Thoracic aorta (tissue), 2 donors: ENCODE results near the gene ANKRD6. TPM values are rescaled to one million over a fixed set of nuclear protein-coding genes. Genes with fewer than 3 reads are reported as not detected.

ENCODE experiments used
- ATAC-seq: fragments of 150-250 bp; one replicate; pipeline ENCODE4 v1.8.0; 2017; ENCODE audit warnings: low read depth; ENCODE audit not compliant: insufficient number of reproducible peaks, low FRiP score
- DNase-seq: peaks from one replicate; pipeline ENCODE4 v3.0.0-alpha.2; 2020; ENCODE audit warnings: low spot score
- H3K27ac ChIP-seq, 2 donors: fragments of 200-600 bp; sonication (generic); 1 replicate in 1 of 2; 2 replicates in 1 of 2; pipeline ENCODE4 v1.5.1; 2016; ENCODE audit warnings: mild to moderate bottlenecking in 2 of 2, moderate library complexity in 2 of 2
- H3K27me3 ChIP-seq: fragments of 200-600 bp; sonication (generic); replicated peaks from 2 replicates; pipeline ENCODE4 v1.6.0; 2016; ENCODE audit warnings: mild to moderate bottlenecking; ENCODE audit not compliant: insufficient read depth
- H3K36me3 ChIP-seq: fragments of 200-600 bp; sonication (generic); one replicate; pipeline ENCODE4 v1.5.1; 2016
- H3K4me1 ChIP-seq, 2 donors: fragments of 200-600 bp; sonication (generic); 1 replicate in 1 of 2; 2 replicates in 1 of 2; pipeline versions ENCODE4 v1.5.1 to v1.6.0; 2016; ENCODE audit warnings: low read depth in 2 of 2, mild to moderate bottlenecking in 1 of 2; ENCODE audit not compliant: control insufficient read depth in 1 of 2
- H3K4me3 ChIP-seq: fragments of 200-600 bp; sonication (generic); 2 replicates; pipeline ENCODE4 v1.5.1; 2016; ENCODE audit warnings: mild to moderate bottlenecking
- H3K9me3 ChIP-seq: fragments of 200-600 bp; sonication (generic); 2 replicates; pipeline ENCODE4 v1.5.1; 2016
- total RNA-seq, 2 donors: library from RNA; depleted of rRNA; stranded (reverse); fragments of >200 nt; gene quantifications; one replicate each; pipeline versions ENCODE4 v1.1.0 to v1.2.3, GENCODE V29; 2016
- TF ChIP-seq, protein P1 (sequence below): fragments of 200-600 bp; sonication (generic); IDR thresholded peaks from one replicate; pipeline ENCODE4 v1.5.1; 2019; ENCODE audit warnings: antibody characterized with exemption

Gene ANKRD6
- total RNA-seq, 2 donors from 2014 or later = 35.3 to 91.9 TPM

DNA sequence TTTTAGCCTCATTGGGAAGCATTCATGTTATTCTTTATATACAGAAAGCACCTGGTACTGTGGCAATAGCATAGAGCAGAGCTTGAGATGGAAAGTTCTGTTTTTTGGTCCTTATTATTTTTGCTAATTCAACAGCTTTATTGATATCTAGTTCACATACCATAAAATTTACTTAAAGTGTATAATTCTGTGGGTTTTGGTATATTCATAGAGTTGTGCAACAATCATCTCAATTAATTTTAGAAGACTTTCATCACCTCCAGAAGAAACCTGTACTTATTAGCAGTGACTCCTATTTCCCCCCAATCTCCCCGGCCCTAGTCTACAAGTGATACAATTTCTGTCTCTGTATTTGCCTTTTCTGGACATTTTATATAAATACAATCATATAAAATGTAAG, 77.4 kb downstream of the ANKRD6 start:
- no peaks in the 10 kb centered on the region for H3K27me3 ChIP-seq
- peaks cover 11 to 53% of the 10 kb centered on the region in 2 donors for H3K4me1 ChIP-seq
- no peaks in the 10 kb centered on the region for H3K9me3 ChIP-seq
- TF ChIP-seq, protein P1, sequence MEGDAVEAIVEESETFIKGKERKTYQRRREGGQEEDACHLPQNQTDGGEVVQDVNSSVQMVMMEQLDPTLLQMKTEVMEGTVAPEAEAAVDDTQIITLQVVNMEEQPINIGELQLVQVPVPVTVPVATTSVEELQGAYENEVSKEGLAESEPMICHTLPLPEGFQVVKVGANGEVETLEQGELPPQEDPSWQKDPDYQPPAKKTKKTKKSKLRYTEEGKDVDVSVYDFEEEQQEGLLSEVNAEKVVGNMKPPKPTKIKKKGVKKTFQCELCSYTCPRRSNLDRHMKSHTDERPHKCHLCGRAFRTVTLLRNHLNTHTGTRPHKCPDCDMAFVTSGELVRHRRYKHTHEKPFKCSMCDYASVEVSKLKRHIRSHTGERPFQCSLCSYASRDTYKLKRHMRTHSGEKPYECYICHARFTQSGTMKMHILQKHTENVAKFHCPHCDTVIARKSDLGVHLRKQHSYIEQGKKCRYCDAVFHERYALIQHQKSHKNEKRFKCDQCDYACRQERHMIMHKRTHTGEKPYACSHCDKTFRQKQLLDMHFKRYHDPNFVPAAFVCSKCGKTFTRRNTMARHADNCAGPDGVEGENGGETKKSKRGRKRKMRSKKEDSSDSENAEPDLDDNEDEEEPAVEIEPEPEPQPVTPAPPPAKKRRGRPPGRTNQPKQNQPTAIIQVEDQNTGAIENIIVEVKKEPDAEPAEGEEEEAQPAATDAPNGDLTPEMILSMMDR = no peak
- ATAC-seq = no peak
- no peak for DNase-seq
- peak overlapping the region in 1 of 2 donors; percentile 23 for H3K27ac ChIP-seq
- H3K4me3 ChIP-seq = no peak overlapping the region
- H3K36me3 ChIP-seq = no peaks in the 10 kb centered on the region

DNA sequence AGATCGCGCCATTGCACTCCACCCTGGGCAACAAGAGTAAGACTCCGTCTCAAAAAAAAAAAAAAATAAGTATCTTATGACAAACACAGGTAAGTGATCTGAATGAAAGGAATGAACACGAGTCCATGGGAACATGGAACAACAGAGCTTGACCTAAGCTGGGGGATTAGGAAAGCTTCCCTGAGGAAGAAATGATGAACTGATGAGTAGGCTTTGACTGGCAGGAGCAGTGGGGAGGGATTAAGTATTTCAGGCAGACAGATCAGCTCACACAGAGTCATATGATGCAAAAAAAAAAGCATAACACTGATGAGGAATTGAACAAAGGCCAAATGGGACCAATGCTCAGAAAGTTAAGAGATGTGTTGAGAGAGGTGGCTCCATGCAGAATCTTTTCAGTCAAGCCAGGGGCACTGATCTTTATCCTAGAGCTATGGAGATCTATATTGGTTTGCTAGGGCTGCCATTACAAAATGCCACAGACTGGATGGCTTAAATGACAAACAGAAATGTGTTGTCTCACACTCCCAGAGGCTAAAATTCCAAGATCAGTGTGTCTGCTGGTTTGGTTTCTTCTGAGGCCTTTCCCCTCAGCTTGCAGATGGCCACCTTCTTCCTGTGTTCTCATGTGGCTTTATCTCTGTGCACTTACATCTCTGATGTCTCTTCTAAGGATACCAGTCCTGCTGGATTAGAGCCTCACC, 85.6 kb downstream of the ANKRD6 start:
- Histone ChIP-seq H3K36me3 (no peaks in the 10 kb centered on the region), H3K9me3 (no peaks in the 10 kb centered on the region), H3K27me3 (no peaks in the 10 kb centered on the region), H3K27ac (no peak overlapping the region), H3K4me3 (no peak overlapping the region), H3K4me1 (peaks cover 3 to 16% of the 10 kb centered on the region in 2 donors)
- no peak for DNase-seq
- TF ChIP-seq, protein P1 = no peak
- ATAC-seq = no peak

DNA sequence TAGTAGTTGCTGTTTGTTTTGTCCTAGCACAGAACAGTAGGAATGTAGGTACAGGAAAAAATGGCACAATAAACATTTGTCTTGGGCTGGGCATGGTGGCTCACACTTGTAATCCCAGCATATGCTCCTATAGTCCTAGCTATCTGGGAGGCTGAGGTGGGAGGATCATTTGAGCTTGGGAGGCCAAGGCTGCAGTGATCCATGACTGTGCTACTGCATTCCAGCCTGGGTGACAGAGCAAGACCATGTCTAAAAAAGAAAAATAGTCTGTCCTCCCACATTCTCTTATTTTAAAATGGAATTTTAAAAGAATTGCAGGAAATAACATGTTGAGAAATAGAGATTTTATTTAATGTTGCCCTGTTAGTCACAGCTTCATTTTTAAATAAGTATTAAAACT, 87.8 kb downstream of the ANKRD6 start:
- no peak for ATAC-seq
- Histone ChIP-seq H3K27me3 (no peaks in the 10 kb centered on the region), H3K4me3 (no peak overlapping the region), H3K4me1 (peaks cover 7 to 36% of the 10 kb centered on the region in 2 donors), H3K36me3 (no peaks in the 10 kb centered on the region), H3K27ac (no peak overlapping the region), H3K9me3 (no peaks in the 10 kb centered on the region)
- DNase-seq = no peak
- TF ChIP-seq, protein P1 = no peak

DNA sequence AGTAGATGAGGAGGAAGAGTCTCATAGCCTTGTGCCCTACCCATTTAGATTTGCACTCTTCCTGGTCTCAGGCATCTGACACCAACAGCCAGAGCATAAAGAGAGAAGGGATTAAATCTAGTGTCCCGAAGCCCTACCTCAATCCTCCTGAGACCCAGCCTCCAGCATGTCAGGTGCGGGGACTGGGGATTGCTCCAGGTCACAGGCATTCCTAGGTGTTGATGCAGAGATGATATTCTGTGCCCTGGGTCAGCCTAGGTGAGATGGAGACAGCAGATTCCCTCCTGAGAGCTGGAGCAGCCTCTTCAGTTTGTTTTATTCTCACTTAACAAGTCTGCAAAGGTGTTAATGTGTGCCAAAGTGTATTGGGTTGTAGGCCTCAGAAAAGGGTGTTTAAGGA, 89.8 kb downstream of the ANKRD6 start:
- TF ChIP-seq, protein P1 = no peak
- H3K36me3 ChIP-seq = no peaks in the 10 kb centered on the region
- DNase-seq (no peak), ATAC-seq (no peak)
- no peaks in the 10 kb centered on the region for H3K27me3 ChIP-seq
- H3K4me1 ChIP-seq = peaks cover 7 to 56% of the 10 kb centered on the region in 2 donors
- H3K27ac ChIP-seq = no peak overlapping the region
- H3K9me3 ChIP-seq = no peaks in the 10 kb centered on the region
- no peak overlapping the region for H3K4me3 ChIP-seq

DNA sequence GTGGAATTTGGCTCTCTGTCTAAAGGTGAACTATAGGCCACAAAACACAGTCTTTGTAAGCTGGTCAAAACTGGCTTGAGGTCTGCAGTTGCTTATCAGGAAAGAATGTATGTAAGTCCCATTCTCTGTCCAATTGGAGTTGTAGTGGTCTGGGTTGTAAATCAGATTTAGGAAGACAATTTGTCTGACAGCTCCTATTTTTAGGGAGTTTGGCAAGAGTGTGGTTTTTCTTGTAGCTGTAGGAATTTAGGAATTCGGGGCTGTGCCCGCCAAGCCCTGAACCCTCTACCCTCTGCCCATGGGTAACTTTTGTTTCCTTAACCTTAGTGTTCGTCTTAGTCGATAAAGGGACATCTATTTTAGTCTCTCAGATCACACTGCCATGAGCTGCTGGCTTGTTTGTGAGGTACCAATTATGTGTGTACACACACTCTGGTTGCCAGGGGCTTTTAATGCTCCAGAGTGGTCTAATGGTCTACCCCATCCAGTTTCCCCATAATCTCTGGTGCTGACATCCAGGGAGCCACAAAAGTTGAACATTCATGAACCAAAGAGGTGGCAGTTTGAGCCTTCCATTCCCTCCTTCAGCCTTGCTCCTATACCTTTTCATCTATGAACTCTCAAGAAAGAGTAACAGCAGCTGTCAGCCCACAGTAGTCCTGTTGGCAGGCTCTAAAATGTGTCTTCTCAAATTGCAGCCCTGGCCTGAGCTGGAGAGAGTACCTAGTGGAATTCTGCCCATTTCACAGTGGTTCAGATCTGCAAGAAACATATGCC, 93.0 kb downstream of the ANKRD6 start:
- peak overlapping the region; percentile 55 to 58 for H3K27ac ChIP-seq
- H3K36me3 ChIP-seq = no peaks in the 10 kb centered on the region
- H3K4me1 ChIP-seq = peaks cover 7 to 57% of the 10 kb centered on the region in 2 donors
- no peaks in the 10 kb centered on the region for H3K9me3 ChIP-seq
- no peaks in the 10 kb centered on the region for H3K27me3 ChIP-seq
- TF ChIP-seq, protein P1 = no peak
- H3K4me3 ChIP-seq = no peak overlapping the region
- DNase-seq (no peak), ATAC-seq (no peak)
